NCI-H510A treated with DMSO at 0.1 percent for 48 hours (cell line): Measurements from ENCODE around the gene DPP8.
"Not testable (repeated sequence)": the region's sequence is repeated elsewhere in the genome, so short reads cannot be mapped to it uniquely, and the experiment has no call there.

Source experiments
- DNase-seq: peaks from one replicate; lab custom pipeline; 2025; lab: John Stamatoyannopoulos, UW

Gene DPP8

DNA sequence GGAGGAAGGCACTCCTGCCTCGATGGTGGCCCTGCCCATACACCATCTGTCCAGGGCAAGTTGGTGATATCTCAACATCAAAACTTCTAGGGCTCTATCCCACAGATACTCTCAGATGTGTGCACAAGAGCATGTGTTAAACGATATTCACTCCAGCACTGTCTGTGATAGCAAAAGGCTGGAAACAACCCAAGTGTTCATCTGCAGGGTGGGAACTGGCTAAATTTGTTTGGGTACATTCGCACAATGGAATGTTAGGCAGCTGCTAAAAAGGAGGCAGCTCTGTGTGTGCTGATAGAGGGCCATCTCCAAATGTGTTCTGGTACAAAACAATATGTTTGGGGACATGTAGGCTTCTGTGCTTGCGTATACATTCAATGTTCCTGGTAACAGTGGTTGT lies 114.5 kb downstream of the DPP8 start:
- DNase-seq, result no peak

DNA sequence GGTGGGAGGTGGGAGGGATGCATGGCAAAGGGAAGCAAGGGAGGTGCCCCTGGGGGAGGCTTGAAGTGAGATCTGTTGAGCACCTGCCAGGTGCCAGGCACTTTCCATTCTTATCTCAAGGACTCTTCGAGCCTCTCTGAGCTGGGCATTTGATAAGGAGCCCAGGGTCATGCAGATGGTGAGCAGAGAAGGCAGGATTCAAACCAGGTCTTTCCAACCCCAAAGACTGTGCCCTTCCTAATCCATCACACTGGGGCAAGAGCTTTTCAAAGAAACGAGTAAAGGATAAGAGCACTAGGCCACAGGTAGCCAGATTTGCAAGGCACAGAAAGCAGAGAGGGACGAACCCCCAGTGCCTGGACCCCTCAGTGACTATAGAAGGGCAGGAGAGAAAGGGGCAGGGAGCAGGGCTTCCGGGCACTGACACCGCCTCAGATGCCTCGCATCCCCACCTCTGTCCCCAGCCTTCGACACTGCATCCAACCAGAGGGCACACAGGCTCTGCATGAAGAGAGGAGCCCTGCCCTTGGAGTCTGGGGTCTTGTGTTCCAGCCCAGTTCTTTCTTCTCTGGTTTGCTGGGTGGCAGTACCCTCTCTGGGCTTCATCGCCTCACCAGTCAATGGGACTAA lies 115.8 kb downstream of the DPP8 start:
- DNase-seq, result no peak

DNA sequence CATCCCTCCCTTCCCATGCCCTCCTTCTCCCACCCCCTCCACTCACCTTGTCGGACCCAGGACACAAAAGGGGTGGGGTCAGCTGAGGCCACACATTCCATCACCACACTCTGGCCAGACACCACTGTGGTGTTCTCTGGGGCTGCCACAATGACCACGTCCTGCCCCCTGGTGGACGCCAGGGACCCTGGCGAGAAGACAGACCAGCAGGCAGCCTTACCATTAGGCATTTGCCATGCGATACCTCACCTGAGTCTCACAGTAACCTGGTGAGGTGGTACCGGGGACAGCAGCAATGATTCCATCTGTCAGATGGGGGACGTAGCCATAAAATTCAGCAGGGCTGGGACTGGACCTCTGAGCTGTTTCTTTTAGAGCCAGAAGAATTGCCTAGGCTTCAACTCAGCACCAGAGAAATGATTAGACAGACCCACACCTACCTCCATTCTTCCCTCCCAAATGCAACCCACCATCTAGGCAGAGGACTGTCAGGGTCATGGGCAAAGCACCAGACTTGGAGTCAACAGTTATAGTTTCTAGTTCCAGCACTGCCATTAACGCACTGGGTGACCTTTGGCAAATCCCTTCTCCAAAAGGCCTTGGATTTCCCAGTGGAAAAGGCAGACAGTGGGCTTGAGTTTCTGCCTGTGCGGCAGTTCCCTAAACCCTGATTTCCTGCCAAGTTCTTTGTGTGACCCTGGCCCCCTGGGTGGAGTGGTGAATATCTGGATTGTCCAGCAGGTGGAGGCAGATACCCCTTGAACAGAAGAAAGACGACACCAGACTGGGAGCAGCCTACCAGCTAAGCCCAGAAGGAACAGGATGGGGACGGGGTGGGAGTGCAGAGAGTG lies 116.5 kb downstream of the DPP8 start:
- peak; percentile 63 for DNase-seq

DNA sequence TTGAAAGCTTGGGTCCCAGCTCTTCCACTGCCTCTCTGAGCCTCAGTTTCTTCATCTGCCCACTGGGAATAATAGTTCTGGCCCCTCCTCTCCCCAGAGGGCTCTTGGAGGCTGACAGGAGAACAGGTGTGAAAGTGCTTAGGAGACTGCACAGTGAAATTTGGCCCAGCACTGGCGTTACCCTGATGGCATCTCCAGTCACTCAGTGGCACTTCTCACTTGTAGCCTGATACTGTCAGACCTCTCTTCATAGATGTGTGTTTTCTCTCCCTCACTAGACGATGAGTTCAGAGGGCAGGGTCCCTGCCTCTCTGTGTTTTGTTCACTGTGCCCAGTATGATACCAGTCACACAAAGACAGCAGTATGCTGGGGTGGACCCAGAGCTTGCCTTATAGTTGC lies 117.5 kb downstream of the DPP8 start:
- no peak for DNase-seq

GRCh38 chr15:65399001-65399706 lies 118.3 kb downstream of the DPP8 start:
- DNase-seq, result no peak

DNA sequence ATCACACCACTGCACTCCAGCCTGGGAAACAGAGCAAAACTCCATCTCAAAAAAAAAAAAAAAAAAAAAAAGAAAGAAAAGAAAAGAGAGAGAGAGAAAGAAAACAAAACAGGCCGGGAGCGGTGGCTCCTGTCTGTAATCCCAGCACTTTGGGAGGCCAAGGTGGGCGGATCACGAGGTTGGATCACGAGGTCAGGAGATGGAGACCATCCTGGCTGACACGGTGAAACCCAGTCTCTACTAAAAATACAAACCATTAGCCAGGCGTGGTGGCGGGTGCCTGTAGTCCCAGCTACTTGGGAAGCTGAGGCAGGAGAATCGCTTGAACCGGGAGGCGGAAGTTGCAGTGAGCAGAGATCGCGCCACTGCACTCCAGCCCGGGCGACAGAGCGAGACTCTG lies 119.0 kb downstream of the DPP8 start:
- DNase-seq, result not testable (repeated sequence)

DNA sequence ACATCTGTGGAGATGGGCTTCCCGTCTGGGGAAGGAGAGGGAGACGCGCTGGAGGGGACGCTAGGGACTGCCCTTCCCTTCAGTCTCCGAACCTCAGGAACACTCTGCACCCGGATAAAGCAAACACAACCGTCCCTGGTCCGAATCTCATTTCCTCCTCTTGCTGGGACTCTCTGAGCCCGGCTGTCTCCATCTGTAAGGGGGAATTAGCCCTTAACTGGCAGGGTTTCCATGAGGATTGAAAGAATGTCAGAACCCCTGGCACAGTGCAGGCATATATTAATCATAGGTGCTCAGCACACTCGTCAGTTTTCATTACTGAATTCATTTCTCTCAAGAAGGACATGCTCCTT lies 120.5 kb downstream of the DPP8 start:
- DNase-seq, result no peak

DNA sequence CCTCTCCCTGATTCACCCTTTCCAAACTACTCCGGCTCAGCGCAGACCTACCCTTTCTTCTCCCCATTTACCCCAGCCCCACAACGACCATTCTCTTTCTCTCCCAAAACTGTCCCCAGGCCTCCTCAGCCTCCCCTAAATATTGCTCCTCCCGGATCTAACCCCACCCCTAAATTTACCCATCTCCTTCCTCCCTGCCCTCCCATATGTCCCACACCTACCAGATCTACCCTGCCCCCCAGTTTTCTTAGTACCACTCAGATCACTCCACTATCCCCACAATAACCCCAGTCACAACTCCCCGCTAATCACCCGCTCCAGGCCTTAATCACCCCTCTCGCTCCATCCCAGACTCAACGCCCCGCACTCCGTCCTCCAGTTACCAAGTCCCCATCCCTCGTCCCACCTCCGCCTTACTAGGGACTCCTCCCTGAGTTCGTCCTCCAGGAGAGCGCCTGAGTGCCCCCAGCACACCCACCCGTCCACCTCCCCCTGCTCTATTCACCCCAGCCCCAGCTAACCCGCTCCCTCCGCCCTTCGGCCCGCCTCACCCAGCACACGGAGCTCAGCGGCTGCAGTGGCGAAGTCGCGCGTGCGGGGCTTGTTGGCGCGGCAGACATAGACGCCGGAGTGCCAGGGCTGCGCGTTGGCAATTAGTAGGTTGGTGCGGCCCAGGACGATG lies 121.1 kb downstream of the DPP8 start:
- no peak for DNase-seq

DNA sequence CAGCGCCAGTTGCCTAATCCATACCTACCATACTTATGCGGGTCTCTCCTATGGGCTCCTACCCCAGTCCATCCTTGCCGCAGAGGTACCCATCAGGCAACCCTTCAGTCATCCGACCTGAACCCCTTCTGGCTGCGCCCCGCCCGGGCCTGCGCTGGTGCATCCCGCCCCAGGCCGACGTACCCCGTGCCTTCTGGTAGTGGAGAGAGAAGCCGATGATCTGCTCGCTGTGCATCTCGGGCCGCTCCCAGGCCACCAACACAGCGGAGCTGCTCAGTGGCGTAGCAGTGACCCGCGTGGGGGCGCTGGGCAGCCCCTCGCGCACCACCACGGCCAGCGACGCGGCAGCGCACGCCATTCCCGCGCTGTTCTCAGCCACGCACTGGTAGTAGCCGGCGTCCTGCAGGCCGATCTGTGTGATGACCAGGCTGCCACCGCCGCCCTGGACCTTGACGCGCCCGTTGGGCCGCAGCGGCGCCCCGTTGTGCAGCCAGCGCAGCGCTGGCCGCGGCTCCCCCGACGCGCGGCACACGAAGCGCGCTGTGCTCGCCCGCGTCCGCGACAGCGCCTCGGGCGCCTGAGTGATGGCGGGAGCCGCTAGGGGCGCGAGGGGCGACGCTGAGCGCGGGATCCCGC lies 121.8 kb downstream of the DPP8 start:
- DNase-seq, result no peak

GRCh38 chr15:65394936-65395335 lies 122.6 kb downstream of the DPP8 start:
- DNase-seq, result no peak

- no peak for DNase-seq
Observed at GRCh38 chr15:65394280-65394789, 123.2 kb downstream of the DPP8 start.

- DNase-seq, result no peak
Observed at GRCh38 chr15:65393557-65393956, 123.9 kb downstream of the DPP8 start.

- DNase-seq, result no peak
Observed at GRCh38 chr15:65393091-65393490, 124.4 kb downstream of the DPP8 start.
